Activated CD4-positive, alpha-beta T cell treated with anti-CD3 and anti-CD28 coated beads, Interleukin-2, amount 50 U/mL, for 1 hour (primary cell): Measurements from ENCODE around the gene PPFIA3.
A peak's percentile ranks its signal among the peaks of the same experiment; 100 is the strongest.
"Not testable (repeated sequence)": the region's sequence is repeated elsewhere in the genome, so short reads cannot be mapped to it uniquely, and the experiment has no call there.

Experiments
- DNase-seq: peaks from one replicate; pipeline ENCODE4 v3.0.0-alpha.2; 2020

PPFIA3 gene

DNA sequence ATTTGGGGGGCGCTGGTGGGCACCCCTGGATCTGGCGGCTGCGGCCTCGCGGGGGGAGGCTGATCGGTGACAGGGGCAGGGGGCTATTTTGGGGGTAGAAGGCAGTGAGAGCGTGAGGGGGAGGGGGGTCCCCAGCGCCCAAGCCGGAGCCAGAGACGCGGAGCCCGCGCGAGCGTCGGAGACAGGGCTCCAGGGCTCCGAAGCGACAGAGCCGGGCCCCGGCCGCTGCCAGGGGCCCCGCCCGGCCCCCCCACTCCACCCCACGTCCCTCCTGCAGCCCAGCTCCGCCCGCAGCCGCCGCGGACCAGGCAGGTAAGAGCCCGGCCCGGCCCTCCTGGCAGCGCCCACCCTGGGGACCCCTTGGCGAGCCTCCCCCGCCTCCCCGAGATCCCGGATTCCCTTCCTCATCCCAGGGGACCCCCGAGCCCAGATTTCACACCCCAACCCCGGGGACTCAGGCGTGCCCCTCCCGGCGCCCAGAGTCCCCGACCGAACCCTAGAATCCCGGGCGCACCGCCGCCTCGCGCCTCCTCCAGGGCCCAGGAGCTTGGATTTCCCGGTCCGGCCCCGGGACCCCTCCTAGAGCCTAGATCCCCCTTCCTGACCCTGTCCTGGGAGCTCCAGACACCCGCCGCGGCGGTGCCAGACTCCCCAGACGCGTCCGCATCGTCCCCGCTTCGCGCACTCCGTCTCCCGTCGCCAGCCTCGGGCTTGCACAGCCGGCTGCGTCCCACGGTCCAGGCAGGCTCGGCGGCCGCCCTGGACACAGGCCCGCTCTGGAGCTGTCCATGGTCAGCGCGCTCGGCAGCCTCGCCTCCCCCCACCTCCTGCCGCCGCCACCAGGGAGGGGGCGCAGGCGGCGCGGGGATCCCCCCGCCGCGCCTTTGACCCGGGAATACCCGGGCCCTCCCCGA is at the start of gene PPFIA3:
Gene PPFIA3, plus strand, starts transcription at position 134 of the 914 bp plus-strand sequence. CDS start 8,330 bp downstream, outside the sequence.
- no peak for DNase-seq

GRCh38 chr19:49070416-49070815 is 48.9 kb upstream of the PPFIA3 start:
- no peak for DNase-seq

DNA sequence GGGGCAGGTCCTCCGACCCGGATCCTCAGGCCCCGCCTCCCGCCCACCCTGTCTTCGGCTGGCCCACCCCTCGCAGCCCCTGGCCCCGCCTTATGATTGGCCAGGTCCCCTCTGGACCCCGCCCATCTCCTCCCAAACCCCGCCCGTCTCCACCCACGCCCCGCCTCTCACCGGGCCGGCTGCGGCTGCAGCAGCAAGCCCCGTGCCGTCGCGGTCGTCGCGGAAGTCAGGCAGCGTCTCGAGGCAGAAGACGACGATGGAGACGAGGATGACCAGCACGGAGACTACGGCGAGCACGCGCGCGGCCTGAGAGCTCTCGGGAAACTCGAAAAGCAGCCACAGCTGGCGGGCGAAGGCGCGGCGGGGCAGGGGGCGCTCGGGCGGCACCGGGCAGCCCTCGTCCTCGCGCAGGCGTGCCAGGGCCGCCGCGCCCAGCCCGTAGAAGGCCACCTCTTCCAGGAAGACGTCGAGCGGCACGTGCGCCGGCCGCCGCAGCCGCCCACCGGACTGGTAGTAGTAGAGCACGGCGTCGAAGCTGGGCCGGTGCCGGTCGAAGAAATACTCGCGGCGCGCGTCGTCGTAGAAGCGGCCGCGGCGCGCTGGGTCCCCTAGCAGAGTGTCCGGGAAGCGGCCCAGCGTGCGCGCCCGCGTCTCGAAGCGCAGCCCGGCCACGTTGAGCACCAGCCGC is 47.3 kb upstream of the PPFIA3 start:
- no peak for DNase-seq

DNA sequence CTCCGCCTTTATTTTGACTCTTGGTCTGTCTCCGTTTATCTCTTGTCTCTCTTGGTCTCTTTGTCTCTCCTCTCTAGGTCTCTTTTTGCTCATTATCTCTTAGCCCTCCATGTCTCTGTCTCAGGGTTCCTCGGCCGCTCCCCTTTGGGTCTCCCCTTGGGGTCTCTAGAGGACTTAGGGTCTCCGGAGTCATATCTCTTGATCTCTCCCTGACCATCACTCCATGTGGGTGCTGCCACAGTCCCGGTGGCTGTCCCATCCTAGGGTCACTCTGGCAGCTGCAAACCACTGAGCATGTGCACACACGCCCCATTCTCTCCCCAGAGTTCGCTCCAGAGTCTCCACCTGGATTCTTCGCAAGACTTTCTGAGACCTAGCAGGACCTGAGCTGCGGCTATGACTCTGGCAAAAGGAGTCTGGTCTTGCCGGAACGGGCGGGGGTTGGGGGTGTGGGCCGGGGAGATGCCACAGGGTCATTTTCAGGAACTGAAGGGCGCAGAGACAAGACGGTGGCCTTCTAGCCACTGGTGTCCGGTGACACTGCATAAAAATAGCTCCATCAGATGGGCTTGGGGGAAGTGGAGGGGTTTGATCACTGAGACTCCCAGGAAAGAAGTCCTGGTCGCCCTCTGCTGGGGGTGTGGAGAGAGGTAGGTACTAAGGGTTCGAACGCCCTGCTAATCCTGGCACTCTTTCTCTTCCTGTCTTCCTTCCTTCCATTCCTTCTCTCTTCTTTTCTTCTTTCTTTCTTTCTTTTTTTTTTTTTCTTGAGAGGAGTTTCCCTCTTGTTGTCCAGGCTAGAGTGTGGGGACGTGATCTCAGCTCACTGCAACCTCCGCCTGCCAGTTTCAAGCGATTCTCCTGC is 45.6 kb upstream of the PPFIA3 start:
- no peak for DNase-seq

GRCh38 chr19:49074869-49075268 is 44.5 kb upstream of the PPFIA3 start:
- DNase-seq, result not testable (repeated sequence)

- DNase-seq, result no peak
Observed at GRCh38 chr19:49080392-49080791, 39.0 kb upstream of the PPFIA3 start.

DNA sequence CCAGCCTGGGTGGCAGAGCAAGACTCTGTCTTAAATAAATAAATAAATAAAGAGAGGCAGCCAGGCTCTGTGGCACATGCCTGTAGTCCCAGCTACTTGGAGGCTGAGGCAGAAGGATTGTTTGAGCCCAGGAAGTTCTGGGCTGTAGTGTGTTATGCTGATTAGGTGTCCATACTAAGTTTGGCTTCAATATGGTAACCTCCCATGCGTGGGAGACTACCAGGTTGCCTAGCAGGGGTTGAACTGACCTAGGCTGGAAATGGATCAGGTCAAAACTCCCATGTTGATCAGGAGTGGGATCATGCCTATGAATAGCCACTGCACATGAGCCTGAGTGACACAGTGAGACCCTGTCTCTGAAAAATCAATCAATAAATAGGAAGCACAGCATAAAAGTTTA is 38.1 kb upstream of the PPFIA3 start:
- DNase-seq, result no peak

DNA sequence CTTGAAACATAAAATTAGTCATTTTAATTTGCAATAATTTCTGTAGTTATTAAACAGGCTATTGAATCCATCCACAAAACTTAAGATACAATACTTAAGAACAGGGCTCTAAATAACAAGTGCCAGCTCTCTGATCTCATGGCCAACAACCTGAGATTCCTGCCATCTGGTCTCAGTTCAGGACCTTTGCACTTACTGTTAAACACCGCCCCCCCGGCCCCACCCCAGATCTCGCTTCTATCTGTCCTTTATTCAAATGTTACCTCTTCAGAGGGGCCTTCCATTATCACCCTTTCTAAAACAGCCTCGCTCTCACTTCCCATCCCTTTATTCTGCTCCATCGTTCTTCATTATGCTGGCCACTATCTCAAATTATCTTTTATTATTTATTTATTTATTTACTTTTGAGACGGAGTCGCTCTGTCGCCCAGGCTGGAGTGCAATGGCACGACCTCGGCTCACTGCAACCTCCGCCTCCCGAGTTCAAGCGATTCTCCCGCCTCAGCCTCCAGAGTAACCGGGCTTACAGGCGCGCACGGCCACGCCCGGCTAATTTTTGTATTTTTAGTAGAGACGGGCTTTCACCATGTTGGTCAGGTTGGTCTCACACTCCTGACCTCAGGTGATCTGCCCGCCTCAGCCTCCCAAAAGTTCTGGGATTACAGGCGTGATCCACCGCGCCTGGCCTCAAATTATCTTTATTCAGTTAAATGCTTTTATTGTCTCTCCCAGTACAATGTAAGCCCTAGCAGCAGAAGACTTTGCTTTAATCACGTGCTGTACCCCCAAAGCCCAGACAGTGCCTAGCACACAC is 34.9 kb upstream of the PPFIA3 start:
- no peak for DNase-seq

DNA sequence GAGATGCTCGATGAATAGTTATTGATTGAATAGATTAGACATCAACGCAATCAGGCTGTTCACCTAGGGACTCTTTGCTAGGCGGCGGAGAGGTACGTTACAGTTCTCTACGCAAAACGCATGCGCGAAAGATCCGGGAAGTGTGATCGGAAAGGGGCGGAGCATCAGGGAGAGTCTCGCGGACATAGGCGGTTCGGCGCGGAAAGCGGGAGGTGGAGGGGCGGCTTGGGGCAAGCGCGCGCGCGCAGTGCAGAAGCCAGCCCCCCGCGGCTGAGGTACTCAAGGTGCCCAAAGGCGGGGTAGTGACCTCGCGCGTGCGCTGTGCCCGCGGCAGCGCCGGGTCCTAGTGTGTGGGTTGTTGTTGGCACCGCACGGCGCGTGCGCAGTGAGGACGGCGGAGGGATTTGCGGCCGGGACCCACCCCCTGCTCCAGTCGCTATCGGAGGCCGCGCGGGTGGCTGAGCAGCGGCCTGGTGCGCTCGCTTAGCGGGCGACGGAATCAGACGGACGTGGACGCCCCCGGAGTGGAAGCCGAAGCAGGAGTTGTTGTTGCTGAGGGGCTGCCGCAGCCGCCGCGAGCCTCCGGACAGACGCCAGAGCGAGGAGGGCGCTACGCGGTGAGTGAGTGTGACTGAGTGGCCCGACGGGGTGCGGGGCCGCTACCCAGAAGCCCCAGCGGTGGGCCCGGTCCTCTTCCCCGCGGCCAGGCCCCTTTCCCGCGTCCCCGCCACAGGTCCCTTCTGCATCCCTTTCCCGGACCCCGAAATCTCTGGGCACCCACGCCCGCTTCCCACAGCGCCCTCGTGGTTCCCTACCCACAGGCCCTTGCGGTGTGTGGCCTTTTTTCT is 34.1 kb upstream of the PPFIA3 start, which contains the start of gene SNRNP70:
Gene SNRNP70, plus strand, starts transcription at position 432 of the 848 bp plus-strand sequence. CDS start 964 bp downstream, outside the sequence.
- peak; percentile 98 for DNase-seq

DNA sequence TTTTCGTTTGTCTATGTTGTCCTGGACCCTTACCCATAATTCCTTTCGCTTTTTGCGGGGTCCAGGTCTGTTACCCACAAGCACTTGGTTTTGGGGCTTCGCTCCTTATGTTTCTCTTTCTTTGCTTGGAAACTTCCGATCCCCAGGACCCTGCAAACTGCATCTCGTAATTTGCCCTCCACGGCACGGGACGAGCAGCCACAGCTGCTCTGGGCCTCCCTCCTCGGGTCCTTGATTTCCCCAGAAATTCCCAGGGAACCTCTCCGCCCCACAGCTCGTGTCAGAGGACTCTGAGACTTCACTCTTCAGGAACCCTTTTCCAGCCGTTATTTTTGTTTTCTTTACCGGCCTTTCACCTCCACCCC is 33.5 kb upstream of the PPFIA3 start:
- DNase-seq, result no peak

- DNase-seq, result no peak
Observed at GRCh38 chr19:49086296-49086695, 33.0 kb upstream of the PPFIA3 start.

DNA sequence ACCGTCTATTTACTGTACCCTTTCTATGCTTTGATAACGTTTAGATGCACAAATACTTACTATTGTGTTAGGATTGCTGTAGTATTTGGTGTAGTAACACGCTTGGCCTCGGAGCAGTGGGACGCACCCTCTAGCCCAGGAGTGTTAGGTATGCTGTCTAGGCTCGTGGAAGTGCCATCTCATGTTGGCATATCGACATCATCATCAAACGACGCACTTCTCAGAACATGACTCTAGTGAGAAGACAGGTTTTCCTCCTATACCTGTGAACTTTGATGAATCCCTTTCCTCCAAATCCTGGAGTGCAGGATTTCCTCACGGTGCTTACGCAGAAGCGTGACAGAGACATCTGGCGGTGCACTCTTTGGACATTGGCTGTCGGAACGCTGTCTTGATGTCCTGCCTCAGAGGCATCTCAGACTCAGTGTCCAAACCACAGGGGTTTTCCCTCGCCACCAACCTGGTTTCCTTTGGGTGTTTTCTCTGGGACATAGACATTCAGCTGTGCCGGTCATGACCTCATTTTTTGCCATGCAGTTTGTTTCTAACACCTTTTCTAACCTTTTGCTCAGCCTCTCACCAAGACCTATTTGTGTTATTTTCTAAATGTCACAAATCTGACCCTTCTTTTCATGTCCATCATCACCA is 27.8 kb upstream of the PPFIA3 start:
- no peak for DNase-seq

DNA sequence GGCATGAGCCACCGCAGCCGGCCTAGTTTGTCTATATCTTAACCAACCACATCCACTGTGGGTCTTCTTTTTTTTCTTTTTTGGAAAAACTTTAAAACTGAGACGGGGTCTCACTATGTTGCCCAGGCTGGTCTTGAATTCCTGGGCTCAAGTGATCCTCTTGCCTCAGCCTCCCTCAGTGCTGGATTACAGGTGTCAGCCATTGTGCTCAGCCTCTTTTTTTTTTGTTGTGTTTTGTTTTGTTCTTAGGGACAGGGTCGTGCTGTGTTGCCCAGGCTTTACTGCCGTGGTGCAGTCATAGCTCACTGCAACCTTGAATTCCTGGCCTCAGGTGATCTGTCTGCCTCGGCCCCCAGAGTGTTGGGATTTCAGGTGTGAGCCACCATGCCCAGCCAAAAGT is 26.7 kb upstream of the PPFIA3 start:
- DNase-seq, result no peak

GRCh38 chr19:49094505-49095482 is 24.6 kb upstream of the PPFIA3 start:
- DNase-seq, result no peak

- DNase-seq, result peak; percentile 70
Observed at GRCh38 chr19:49097453-49098288, 21.7 kb upstream of the PPFIA3 start.

GRCh38 chr19:49098795-49099194 is 20.5 kb upstream of the PPFIA3 start:
- DNase-seq, result no peak

- DNase-seq, result no peak
Observed at GRCh38 chr19:49101160-49101559, 18.2 kb upstream of the PPFIA3 start.

- no peak for DNase-seq
Observed at GRCh38 chr19:49102303-49102702, 17.0 kb upstream of the PPFIA3 start.
